ENCODE data around the gene TECPR2.

- peak; percentile 10 for TF ChIP-seq CTCF (IDR thresholded peaks at IDR 0.05)
- TF ChIP-seq EZH2 (IDR thresholded peaks at IDR 0.05) = no peak
Observed at GRCh38 chr14:102317564-102318248, 45.0 kb upstream of the TECPR2 start.

Measured in neural progenitor cell (in vitro differentiated cells).